DMS153 (cell line): Measurements from ENCODE around the gene CADM4.

Source experiments
- DNase-seq: peaks from one replicate; lab custom pipeline; 2025; lab: John Stamatoyannopoulos, UW

CADM4 gene

DNA sequence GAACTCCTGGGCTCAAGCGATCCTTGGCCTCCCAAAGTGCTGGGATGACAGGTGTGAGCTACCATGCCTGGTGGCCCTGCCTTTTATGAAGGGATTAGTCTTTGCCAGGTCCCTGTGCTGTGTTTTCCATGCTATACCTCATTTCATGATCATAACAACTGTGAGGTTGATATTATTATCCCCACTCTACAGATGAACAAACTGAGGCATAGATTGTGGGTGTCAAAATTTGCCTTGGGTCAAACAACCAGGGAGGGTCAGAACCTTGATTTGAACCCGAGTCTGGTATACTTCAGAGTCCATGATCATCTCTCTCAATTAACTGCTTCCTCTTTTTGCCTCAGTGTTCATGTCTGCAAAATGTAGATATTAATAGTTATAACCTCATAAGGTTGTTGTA lies 57.2 kb downstream of the CADM4 start:
- no peak for DNase-seq

DNA sequence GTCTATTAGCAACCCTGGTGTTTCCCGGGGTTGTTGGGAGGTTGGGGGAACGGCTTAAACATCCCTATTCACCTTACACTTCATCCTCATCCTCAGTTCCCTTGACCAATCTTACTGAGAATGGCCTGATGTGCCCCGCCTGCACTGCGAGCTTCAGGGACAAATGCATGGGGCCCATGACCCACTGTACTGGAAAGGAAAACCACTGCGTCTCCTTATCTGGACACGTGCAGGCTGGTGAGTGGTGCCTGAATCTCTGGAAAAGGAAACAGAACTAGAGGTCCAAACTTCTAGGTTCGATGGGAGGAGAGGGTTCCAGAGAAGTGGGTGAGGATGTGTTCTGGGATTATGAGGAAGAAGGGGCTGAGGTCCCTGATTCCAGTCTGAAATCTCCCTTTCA lies 58.2 kb downstream of the CADM4 start:
- no peak for DNase-seq

DNA sequence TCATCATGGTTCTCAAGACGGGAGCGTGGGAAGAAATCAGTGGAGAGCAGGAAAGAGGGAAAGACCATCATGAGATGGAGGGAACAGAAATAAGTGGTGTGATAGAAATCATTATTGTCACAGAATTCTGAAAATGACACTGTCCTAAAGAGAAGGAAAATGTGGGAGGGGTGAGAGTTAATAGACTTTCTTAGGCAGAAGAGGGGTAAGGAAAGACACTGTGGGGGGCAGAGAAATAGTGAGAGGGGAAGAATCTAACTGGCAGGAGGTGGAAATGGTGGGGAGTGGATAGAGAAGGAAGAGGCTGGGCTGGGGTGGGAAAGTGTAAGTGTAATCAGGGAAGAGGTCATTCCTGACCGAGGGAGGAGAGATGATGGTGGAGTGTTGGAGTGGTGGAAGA lies 60.9 kb downstream of the CADM4 start:
- no peak for DNase-seq

DNA sequence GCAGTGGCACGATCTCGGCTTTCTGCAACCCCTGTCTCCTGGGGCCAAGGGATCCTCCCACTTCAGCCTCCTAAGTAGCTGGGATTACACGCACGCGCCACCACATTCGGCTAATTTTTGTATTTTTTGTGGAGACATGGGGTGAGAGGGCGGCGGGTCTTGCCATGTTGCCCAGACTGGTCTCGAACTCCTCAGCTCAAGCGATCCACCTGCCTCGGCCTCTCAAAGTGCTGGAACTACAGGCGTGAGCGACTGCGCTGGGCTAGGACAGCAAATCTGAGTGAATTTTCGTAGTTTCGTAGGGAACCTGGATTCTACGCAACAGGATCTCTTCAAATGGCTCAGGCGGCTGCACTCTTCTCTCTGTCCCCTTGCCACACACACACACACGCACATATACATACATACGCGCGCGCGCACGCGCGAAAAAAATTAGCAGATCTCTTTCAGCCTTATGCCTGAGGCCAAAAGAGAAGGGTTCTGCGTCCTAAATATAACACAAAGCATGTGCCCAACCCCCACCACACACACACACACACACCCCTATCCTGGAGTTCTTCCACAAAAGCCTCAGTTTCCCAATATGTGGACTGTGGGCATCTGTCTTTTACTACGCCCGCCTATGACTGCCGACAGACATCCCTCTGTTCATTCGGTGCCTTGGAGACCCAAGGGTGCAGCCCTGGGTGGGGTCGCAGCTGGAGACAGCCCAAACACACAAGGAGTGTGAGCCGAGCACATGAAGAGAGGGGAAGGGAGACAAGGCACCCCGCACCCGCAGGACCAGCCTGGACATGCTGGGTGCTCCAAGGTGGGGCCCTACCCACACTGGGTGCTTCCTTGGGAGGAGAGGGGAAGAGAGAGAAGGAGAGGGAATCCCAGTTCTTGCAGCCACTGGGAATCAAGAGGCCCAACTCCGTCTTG lies 63.4 kb downstream of the CADM4 start:
- DNase-seq: no peak

GRCh38 chr19:43575156-43575950 lies 64.3 kb downstream of the CADM4 start, which contains the start of the genes PINLYP and XRCC1:
Gene PINLYP, plus strand, starts transcription at chr19:43575801. Its CDS starts 1,391 bp downstream, at chr19:43577192.
Gene XRCC1, minus strand, starts transcription at chr19:43575527. Its CDS starts 69 bp downstream, at chr19:43575458.
- DNase-seq: peak; percentile 97

DNA sequence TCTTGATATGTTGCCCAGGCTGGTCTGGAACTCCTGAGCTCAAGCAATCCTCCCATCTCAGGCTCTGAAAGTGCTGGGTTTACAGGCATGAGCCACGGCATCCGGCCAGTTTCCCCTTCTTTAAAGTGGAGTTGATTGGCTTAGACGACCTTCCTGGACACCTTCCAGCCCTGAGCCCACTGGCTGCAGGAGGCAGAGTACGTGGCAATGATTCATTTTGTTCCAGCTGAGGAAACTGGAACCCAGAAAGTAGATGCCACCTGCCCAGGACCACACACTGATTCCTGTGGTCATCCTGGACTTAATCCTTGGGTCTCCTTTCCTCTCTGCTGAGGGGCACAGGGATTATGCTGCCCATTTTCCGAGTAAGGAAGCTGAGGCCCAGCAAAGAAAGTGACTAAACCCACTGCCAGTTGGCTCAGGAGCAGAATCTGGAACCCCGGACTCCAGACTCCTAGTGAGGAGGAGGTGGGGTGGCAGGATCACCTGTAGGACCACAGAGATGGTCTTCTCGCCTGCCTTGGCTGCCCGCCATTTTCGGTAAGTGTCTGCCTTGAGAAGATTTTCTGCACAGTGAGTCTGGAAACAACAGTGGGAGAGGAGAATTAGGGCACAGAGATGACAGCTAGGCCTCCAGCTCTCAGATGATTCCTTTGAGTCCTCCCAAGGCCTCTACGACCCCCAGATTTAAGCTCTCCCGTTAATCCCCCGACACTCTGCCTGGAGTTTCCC lies 65.1 kb downstream of the CADM4 start:
- no peak for DNase-seq
